ENCODE measurements around the gene ADAMTSL5. TPM values are rescaled to one million over a fixed set of nuclear protein-coding genes. Genes with fewer than 3 reads are reported as not detected.

ADAMTSL5 gene
- total RNA-seq, 1 experiment from 2014 or later = 11.1 TPM

DNA sequence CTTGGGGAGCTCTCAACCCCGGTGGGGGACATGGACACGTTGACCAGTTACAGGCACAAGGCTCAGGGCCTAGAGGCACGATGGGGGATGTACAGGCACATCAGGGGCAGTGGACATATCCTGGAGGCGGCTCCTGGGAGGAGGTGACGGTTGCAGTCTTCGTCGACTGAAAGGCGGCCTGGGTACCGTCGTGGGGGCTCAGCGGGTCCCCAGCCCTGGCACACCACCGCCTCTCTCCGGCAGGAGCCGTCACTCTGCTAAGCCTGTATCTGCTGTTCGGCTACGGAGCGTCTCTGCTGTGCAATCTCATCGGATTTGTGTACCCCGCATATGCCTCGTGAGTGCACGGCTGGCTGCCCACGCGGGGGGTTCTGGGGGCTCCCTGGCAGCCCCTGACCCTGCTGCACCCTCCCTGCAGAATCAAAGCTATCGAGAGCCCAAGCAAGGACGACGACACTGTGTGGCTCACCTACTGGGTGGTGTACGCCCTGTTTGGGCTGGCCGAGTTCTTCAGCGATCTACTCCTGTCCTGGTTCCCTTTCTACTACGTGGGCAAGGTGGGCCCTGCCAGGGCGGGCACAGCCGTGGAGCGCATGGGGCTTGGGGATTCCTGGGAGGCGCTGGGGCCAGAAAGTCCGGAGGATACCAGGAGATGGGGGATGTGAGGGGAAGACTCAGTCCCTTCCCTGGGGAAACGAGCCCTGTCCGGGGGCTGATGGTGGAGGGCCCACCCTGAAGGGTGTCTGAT lies 17.6 kb downstream of the ADAMTSL5 start:
- BruUV-seq (replicated peaks) = no TSS peak
- Mint-ChIP-seq H3K4me3 (ENCODE audit: unreplicated experiment) (no peak overlapping the region), H3K36me3 (ENCODE audit: insufficient read depth, unreplicated experiment) (no peaks in the 10 kb centered on the region), H3K27ac (ENCODE audit: low read depth, unreplicated experiment) (no peak overlapping the region), H3K4me1 (ENCODE audit: insufficient read depth, unreplicated experiment) (peaks cover 7% of the 10 kb centered on the region), H3K27me3 (ENCODE audit: insufficient read depth, unreplicated experiment) (no peaks in the 10 kb centered on the region), H3K9me3 (ENCODE audit: unreplicated experiment) (no peaks in the 10 kb centered on the region)
- ChIA-PET CTCF (no interaction called here), POLR2A (no interaction called here)
- intact Hi-C loops (cut with micrococcal nuclease) = no loop called here
- no peak for DNase-seq (ENCODE audit: unreplicated experiment)
- no peak for TF ChIP-seq CTCF (IDR thresholded peaks at IDR 0.05; ENCODE audit: unreplicated experiment)

DNA sequence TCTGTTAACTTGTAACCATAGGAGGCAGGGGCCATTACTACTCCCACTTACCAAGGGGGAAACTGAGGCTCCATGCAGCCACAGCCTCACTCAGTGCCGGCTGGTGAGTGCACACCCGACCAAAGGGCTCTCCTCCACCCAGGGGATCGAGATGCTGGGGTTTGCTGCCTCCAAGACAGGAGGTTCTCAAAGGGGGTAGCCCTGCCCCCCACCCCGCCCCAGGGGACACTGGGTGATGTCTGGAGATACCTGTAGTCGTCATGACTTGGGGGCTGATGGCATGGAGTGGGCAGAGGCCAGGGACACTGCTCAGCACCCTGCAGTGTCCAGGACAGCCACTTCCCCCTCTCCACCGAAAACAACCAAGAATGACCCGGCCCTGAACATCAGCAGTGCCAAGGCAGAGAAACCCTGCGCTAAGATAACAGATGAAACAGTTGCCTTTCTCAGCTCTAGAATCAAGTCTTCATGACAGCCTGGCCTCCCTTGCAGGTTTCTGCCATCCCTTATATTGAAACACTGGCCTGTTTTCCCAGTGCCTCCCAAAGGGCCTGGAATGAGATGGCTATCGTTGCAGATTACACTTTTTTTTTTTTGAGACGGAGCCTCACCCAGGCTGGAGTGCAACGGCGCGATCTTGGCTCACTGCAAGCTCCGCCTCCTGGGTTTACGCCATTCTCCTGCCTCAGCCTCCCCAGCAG lies 18.6 kb downstream of the ADAMTSL5 start:
- Mint-ChIP-seq H3K27me3 (ENCODE audit: insufficient read depth, unreplicated experiment) (no peaks in the 10 kb centered on the region), H3K4me1 (ENCODE audit: insufficient read depth, unreplicated experiment) (peaks cover 7% of the 10 kb centered on the region), H3K4me3 (ENCODE audit: unreplicated experiment) (no peak overlapping the region), H3K9me3 (ENCODE audit: unreplicated experiment) (no peaks in the 10 kb centered on the region), H3K27ac (ENCODE audit: low read depth, unreplicated experiment) (no peak overlapping the region), H3K36me3 (ENCODE audit: insufficient read depth, unreplicated experiment) (no peaks in the 10 kb centered on the region)
- ChIA-PET POLR2A (no interaction called here), CTCF (no interaction called here)
- no peak for DNase-seq (ENCODE audit: unreplicated experiment)
- BruUV-seq (replicated peaks) = no TSS peak
- intact Hi-C loops (cut with micrococcal nuclease) = no loop called here
- no peak for TF ChIP-seq CTCF (IDR thresholded peaks at IDR 0.05; ENCODE audit: unreplicated experiment)

DNA sequence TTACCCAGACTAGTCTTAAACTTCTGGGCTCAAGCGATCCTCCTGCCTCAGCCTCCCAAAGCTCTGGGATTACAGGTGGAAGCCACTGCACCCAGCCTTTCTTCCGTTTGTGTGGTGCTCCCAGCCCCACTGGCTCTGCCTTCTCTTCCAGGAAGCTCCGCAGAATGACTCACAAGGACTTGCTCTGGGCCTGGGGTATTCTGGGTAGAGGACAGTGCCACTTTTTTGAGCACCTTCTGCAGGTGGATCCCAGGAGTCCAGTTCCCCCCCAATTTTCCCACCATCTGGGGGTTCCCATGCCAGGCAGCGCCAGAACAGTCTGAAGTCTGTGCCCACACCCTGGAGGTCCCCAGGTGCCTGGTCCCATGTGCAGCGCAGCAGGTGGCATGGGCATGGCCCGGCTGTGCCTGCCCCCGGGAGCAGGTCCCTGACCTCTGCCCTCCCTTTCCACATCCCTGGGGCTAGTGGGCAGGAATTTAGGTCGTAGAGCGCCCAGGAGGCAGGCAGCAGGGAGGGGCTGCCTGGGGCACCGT lies 20.3 kb downstream of the ADAMTSL5 start:
- no peak overlapping the region for H3K27ac Mint-ChIP-seq (ENCODE audit: low read depth, unreplicated experiment)
- DNase-seq (ENCODE audit: unreplicated experiment) = peak; percentile 58
- no peaks in the 10 kb centered on the region for H3K9me3 Mint-ChIP-seq (ENCODE audit: unreplicated experiment)
- peak overlapping the region; percentile 79 for H3K4me3 Mint-ChIP-seq (ENCODE audit: unreplicated experiment)
- intact Hi-C loops (cut with micrococcal nuclease) = no loop called here
- no TSS peak for BruUV-seq (replicated peaks)
- H3K36me3 Mint-ChIP-seq (ENCODE audit: insufficient read depth, unreplicated experiment) = no peaks in the 10 kb centered on the region
- peaks cover 7% of the 10 kb centered on the region for H3K4me1 Mint-ChIP-seq (ENCODE audit: insufficient read depth, unreplicated experiment)
- POLR2A ChIA-PET = interaction anchor here (2.2 kb wide), 1 partner anchor 101 kb away, joined by 6 read pairs; no protein-coding TSS in a partner anchor
- CTCF ChIA-PET = interaction anchor here (0.7 kb wide), 1 partner anchor 75 kb away, joined by 3 read pairs; no protein-coding TSS in a partner anchor
- TF ChIP-seq CTCF (IDR thresholded peaks at IDR 0.05; ENCODE audit: unreplicated experiment) = no peak
- H3K27me3 Mint-ChIP-seq (ENCODE audit: insufficient read depth, unreplicated experiment) = no peaks in the 10 kb centered on the region

- Mint-ChIP-seq H3K27me3 (ENCODE audit: insufficient read depth, unreplicated experiment) (no peaks in the 10 kb centered on the region), H3K36me3 (ENCODE audit: insufficient read depth, unreplicated experiment) (no peaks in the 10 kb centered on the region), H3K27ac (ENCODE audit: low read depth, unreplicated experiment) (no peak overlapping the region), H3K4me3 (ENCODE audit: unreplicated experiment) (peak overlapping the region; percentile 79), H3K9me3 (ENCODE audit: unreplicated experiment) (no peaks in the 10 kb centered on the region), H3K4me1 (ENCODE audit: insufficient read depth, unreplicated experiment) (peaks cover 7% of the 10 kb centered on the region)
- ChIA-PET CTCF (interaction anchor here (0.7 kb wide), 1 partner anchor 74 kb away, joined by 3 read pairs; no protein-coding TSS in a partner anchor), POLR2A (interaction anchor here (2.2 kb wide), 1 partner anchor 102 kb away, joined by 6 read pairs; no protein-coding TSS in a partner anchor)
- intact Hi-C loops (cut with micrococcal nuclease) = no loop called here
- BruUV-seq (replicated peaks) = no TSS peak
- TF ChIP-seq CTCF (IDR thresholded peaks at IDR 0.05; ENCODE audit: unreplicated experiment) = no peak
- DNase-seq (ENCODE audit: unreplicated experiment) = no peak
Measured at GRCh38 chr19:1491849-1492170, 21.0 kb downstream of the ADAMTSL5 start.

Measured in MCF 10A (cell line).